HG02840 (cell line): Measurements from ENCODE around the gene FARP1.
"Not testable (repeated sequence)": the region's sequence is repeated elsewhere in the genome, so short reads cannot be mapped to it uniquely, and the experiment has no call there.

Source experiments
- ATAC-seq: cut with Tn5 transposase; IDR thresholded peaks from one replicate; pipeline ENCODE4 v1.9.1; 2021; ENCODE audit warnings: mild to moderate bottlenecking, moderate library complexity, moderate number of reproducible peaks; ENCODE audit not compliant: unreplicated experiment, low FRiP score

The FARP1 gene

GRCh38 chr13:98222816-98223215 lies 79.9 kb downstream of the FARP1 start:
- ATAC-seq: no peak

- ATAC-seq: no peak
These were observed 80.8 kb downstream of the FARP1 start for GRCh38 chr13:98223741-98224140.

- no peak for ATAC-seq
These were observed 81.7 kb downstream of the FARP1 start for GRCh38 chr13:98224557-98224956.

- ATAC-seq: no peak
These were observed 82.4 kb downstream of the FARP1 start for GRCh38 chr13:98225036-98225940.

GRCh38 chr13:98226496-98226895 lies 83.6 kb downstream of the FARP1 start:
- ATAC-seq: no peak

GRCh38 chr13:98228661-98229341 lies 85.9 kb downstream of the FARP1 start:
- no peak for ATAC-seq

GRCh38 chr13:98230762-98231161 lies 87.9 kb downstream of the FARP1 start:
- ATAC-seq: not testable (repeated sequence)

- ATAC-seq: no peak
These were observed 89.6 kb downstream of the FARP1 start for GRCh38 chr13:98232456-98232855.

- no peak for ATAC-seq
These were observed 90.2 kb downstream of the FARP1 start for GRCh38 chr13:98233127-98233526.

- ATAC-seq: no peak
These were observed 91.5 kb downstream of the FARP1 start for GRCh38 chr13:98234348-98234747.

GRCh38 chr13:98236197-98236596 lies 93.3 kb downstream of the FARP1 start:
- no peak for ATAC-seq

- no peak for ATAC-seq
These were observed 94.4 kb downstream of the FARP1 start for GRCh38 chr13:98237331-98237730.

- ATAC-seq: no peak
These were observed 96.5 kb downstream of the FARP1 start for GRCh38 chr13:98239162-98240076.

- ATAC-seq: no peak
These were observed 97.2 kb downstream of the FARP1 start for GRCh38 chr13:98240135-98240534.

GRCh38 chr13:98240974-98241373 lies 98.1 kb downstream of the FARP1 start:
- no peak for ATAC-seq

- no peak for ATAC-seq
These were observed 99.1 kb downstream of the FARP1 start for GRCh38 chr13:98241976-98242375.

- ATAC-seq: no peak
These were observed 99.5 kb downstream of the FARP1 start for GRCh38 chr13:98242403-98242802.

- ATAC-seq: no peak
These were observed 101.0 kb downstream of the FARP1 start for GRCh38 chr13:98243929-98244272.

GRCh38 chr13:98246538-98247172 lies 103.8 kb downstream of the FARP1 start:
- no peak for ATAC-seq

GRCh38 chr13:98251708-98252107 lies 108.8 kb downstream of the FARP1 start:
- ATAC-seq: no peak
